ENCODE data around the gene AFAP1L1.

AFAP1L1 gene

DNA sequence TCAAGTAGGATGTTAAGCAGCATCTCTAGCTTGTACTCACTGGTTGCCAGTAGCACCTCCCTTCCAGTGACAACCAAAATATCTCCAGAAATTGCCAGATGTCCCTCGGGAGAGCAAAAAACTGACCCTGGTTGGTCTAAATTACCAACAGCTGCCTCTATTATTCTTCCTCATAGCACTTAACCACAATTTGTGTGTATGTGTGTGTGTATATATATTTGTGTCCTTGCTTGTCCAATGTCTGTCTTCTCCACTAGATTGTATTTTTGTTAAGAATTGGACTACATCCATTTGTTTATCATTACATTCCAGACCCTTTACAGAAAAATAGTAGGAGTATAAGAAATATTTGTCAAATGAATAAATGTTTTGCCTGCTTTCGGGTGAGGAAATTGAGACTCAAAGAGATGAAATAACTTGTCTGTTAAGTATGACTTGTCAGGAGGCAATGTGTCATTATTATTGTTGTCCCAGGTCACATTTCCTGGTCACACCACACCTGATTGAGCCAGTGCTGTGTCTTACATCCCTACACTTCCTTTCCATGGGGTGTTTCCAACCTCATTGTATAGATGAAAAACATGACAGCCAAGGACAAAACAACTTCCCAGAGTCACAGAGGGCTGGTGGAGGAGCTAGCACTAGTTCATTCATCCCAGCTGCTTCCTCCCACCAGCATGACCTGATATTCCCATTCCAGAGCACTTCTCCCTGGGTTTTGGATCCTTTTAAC lies 62.2 kb downstream of the AFAP1L1 start:
- TF ChIP-seq ZFP3 (CRISPR knock-in tag; IDR thresholded peaks at IDR 0.05): no peak
- TF ChIP-seq SNAI2 (CRISPR knock-in tag; IDR thresholded peaks at IDR 0.05): no peak
- no peak for TF ChIP-seq RARB (CRISPR knock-in tag; IDR thresholded peaks at IDR 0.05)
- no peak for ATAC-seq

DNA sequence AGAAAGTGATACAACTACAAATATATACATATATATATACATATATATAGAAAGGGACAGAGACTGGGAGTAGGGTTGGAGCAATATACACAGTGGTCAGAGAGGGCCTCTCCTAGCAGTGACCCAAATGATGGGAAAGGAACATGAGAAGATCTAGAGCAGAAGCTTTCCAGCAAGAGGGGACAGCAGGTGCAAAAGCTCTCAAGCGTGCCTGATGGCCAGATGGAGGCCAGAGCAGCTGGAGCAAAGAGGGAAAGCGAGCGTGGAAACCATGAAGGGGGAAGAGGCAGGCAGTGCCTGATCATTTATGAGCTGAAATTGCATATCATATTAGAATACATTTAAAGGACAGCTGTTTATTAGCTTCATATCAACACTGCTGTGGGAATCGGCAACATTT lies 66.1 kb downstream of the AFAP1L1 start:
- no peak for TF ChIP-seq ZNF70 (CRISPR knock-in tag; IDR thresholded peaks at IDR 0.05)
- TF ChIP-seq, protein P1, sequence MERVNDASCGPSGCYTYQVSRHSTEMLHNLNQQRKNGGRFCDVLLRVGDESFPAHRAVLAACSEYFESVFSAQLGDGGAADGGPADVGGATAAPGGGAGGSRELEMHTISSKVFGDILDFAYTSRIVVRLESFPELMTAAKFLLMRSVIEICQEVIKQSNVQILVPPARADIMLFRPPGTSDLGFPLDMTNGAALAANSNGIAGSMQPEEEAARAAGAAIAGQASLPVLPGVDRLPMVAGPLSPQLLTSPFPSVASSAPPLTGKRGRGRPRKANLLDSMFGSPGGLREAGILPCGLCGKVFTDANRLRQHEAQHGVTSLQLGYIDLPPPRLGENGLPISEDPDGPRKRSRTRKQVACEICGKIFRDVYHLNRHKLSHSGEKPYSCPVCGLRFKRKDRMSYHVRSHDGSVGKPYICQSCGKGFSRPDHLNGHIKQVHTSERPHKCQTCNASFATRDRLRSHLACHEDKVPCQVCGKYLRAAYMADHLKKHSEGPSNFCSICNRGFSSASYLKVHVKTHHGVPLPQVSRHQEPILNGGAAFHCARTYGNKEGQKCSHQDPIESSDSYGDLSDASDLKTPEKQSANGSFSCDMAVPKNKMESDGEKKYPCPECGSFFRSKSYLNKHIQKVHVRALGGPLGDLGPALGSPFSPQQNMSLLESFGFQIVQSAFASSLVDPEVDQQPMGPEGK (CRISPR knock-in tag; IDR thresholded peaks at IDR 0.05; ENCODE audit: borderline replicate concordance): no peak
- no peak for TF ChIP-seq TOX (CRISPR knock-in tag; IDR thresholded peaks at IDR 0.05; ENCODE audit: borderline replicate concordance)
- no peak for TF ChIP-seq ZFP30 (CRISPR knock-in tag; IDR thresholded peaks at IDR 0.05)
- no peak for TF ChIP-seq SNAI2 (CRISPR knock-in tag; IDR thresholded peaks at IDR 0.05)
- TF ChIP-seq PPARA (CRISPR knock-in tag; IDR thresholded peaks at IDR 0.05; ENCODE audit: borderline replicate concordance): no peak
- no peak for TF ChIP-seq GLIS3 (CRISPR knock-in tag; IDR thresholded peaks at IDR 0.05)
- TF ChIP-seq ZNF8 (CRISPR knock-in tag; IDR thresholded peaks at IDR 0.05): no peak
- TF ChIP-seq CSDC2 (CRISPR knock-in tag; IDR thresholded peaks at IDR 0.05): no peak
- TF ChIP-seq TCF4 (CRISPR knock-in tag; IDR thresholded peaks at IDR 0.05; ENCODE audit: borderline replicate concordance): no peak
- TF ChIP-seq ZC3H10 (CRISPR knock-in tag; IDR thresholded peaks at IDR 0.05): no peak
- TF ChIP-seq, protein P2, sequence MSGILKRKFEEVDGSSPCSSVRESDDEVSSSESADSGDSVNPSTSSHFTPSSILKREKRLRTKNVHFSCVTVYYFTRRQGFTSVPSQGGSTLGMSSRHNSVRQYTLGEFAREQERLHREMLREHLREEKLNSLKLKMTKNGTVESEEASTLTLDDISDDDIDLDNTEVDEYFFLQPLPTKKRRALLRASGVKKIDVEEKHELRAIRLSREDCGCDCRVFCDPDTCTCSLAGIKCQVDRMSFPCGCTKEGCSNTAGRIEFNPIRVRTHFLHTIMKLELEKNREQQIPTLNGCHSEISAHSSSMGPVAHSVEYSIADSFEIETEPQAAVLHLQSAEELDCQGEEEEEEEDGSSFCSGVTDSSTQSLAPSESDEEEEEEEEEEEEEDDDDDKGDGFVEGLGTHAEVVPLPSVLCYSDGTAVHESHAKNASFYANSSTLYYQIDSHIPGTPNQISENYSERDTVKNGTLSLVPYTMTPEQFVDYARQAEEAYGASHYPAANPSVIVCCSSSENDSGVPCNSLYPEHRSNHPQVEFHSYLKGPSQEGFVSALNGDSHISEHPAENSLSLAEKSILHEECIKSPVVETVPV (CRISPR knock-in tag; IDR thresholded peaks at IDR 0.05): no peak
- no peak for TF ChIP-seq ESRRG (CRISPR knock-in tag; IDR thresholded peaks at IDR 0.05)
- no peak for TF ChIP-seq ZFP3 (CRISPR knock-in tag; IDR thresholded peaks at IDR 0.05)
- no peak for TF ChIP-seq OSR1 (CRISPR knock-in tag; IDR thresholded peaks at IDR 0.05)
- TF ChIP-seq ISL1 (CRISPR knock-in tag; IDR thresholded peaks at IDR 0.05): no peak
- no peak for ATAC-seq

DNA sequence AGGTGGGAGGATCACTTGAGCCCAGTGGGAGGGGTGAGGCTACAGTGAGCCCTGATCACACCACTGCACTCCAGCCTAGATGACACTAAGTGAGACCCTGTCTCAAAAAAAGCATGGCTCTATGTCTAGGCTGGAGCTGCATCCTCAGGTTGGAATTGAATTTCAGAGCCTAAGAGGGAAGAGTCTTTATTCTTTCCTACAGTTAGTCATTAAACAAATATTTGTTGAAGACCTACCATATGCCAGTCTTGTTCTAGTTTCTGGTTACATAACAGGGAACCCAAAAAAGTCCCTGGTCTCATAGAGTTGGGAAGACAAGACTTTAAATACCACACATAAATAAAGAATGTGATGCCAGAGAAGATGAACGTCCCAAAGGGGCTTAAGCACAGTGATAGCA lies 66.7 kb downstream of the AFAP1L1 start:
- ATAC-seq: no peak
- TF ChIP-seq SNAI2 (CRISPR knock-in tag; IDR thresholded peaks at IDR 0.05): no peak
- no peak for TF ChIP-seq OSR1 (CRISPR knock-in tag; IDR thresholded peaks at IDR 0.05)
- TF ChIP-seq, protein P2 (CRISPR knock-in tag; IDR thresholded peaks at IDR 0.05): no peak
- no peak for TF ChIP-seq ZC3H10 (CRISPR knock-in tag; IDR thresholded peaks at IDR 0.05)
- TF ChIP-seq ZNF8 (CRISPR knock-in tag; IDR thresholded peaks at IDR 0.05): no peak
- no peak for TF ChIP-seq GLIS3 (CRISPR knock-in tag; IDR thresholded peaks at IDR 0.05)
- TF ChIP-seq TCF4 (CRISPR knock-in tag; IDR thresholded peaks at IDR 0.05; ENCODE audit: borderline replicate concordance): no peak
- no peak for TF ChIP-seq BACH2 (CRISPR knock-in tag; IDR thresholded peaks at IDR 0.05; ENCODE audit: borderline replicate concordance)
- no peak for TF ChIP-seq ZNF565 (CRISPR knock-in tag; conservative IDR thresholded peaks at IDR 0.05; ENCODE audit: low read depth)
- TF ChIP-seq TOX (CRISPR knock-in tag; IDR thresholded peaks at IDR 0.05; ENCODE audit: borderline replicate concordance): no peak
- no peak for TF ChIP-seq CSDC2 (CRISPR knock-in tag; IDR thresholded peaks at IDR 0.05)
- TF ChIP-seq, protein P3, sequence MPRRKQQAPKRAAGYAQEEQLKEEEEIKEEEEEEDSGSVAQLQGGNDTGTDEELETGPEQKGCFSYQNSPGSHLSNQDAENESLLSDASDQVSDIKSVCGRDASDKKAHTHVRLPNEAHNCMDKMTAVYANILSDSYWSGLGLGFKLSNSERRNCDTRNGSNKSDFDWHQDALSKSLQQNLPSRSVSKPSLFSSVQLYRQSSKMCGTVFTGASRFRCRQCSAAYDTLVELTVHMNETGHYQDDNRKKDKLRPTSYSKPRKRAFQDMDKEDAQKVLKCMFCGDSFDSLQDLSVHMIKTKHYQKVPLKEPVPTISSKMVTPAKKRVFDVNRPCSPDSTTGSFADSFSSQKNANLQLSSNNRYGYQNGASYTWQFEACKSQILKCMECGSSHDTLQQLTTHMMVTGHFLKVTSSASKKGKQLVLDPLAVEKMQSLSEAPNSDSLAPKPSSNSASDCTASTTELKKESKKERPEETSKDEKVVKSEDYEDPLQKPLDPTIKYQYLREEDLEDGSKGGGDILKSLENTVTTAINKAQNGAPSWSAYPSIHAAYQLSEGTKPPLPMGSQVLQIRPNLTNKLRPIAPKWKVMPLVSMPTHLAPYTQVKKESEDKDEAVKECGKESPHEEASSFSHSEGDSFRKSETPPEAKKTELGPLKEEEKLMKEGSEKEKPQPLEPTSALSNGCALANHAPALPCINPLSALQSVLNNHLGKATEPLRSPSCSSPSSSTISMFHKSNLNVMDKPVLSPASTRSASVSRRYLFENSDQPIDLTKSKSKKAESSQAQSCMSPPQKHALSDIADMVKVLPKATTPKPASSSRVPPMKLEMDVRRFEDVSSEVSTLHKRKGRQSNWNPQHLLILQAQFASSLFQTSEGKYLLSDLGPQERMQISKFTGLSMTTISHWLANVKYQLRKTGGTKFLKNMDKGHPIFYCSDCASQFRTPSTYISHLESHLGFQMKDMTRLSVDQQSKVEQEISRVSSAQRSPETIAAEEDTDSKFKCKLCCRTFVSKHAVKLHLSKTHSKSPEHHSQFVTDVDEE (CRISPR knock-in tag; IDR thresholded peaks at IDR 0.05): no peak
- TF ChIP-seq ISL1 (CRISPR knock-in tag; IDR thresholded peaks at IDR 0.05): no peak
- no peak for TF ChIP-seq ZNF70 (CRISPR knock-in tag; IDR thresholded peaks at IDR 0.05)
- TF ChIP-seq ARNTL (CRISPR knock-in tag; IDR thresholded peaks at IDR 0.05; ENCODE audit: borderline replicate concordance, low read depth): no peak
- TF ChIP-seq, protein P4, sequence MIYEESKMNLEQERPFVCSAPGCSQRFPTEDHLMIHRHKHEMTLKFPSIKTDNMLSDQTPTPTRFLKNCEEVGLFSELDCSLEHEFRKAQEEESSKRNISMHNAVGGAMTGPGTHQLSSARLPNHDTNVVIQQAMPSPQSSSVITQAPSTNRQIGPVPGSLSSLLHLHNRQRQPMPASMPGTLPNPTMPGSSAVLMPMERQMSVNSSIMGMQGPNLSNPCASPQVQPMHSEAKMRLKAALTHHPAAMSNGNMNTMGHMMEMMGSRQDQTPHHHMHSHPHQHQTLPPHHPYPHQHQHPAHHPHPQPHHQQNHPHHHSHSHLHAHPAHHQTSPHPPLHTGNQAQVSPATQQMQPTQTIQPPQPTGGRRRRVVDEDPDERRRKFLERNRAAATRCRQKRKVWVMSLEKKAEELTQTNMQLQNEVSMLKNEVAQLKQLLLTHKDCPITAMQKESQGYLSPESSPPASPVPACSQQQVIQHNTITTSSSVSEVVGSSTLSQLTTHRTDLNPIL (CRISPR knock-in tag; IDR thresholded peaks at IDR 0.05; ENCODE audit: low read depth): no peak
- TF ChIP-seq, protein P5, sequence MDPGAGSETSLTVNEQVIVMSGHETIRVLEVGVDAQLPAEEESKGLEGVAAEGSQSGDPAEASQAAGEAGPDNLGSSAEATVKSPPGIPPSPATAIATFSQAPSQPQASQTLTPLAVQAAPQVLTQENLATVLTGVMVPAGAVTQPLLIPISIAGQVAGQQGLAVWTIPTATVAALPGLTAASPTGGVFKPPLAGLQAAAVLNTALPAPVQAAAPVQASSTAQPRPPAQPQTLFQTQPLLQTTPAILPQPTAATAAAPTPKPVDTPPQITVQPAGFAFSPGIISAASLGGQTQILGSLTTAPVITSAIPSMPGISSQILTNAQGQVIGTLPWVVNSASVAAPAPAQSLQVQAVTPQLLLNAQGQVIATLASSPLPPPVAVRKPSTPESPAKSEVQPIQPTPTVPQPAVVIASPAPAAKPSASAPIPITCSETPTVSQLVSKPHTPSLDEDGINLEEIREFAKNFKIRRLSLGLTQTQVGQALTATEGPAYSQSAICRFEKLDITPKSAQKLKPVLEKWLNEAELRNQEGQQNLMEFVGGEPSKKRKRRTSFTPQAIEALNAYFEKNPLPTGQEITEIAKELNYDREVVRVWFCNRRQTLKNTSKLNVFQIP (CRISPR knock-in tag; IDR thresholded peaks at IDR 0.05; ENCODE audit: borderline replicate concordance, low read depth): no peak
- no peak for TF ChIP-seq PPARA (CRISPR knock-in tag; IDR thresholded peaks at IDR 0.05; ENCODE audit: borderline replicate concordance)
- TF ChIP-seq, protein P1 (CRISPR knock-in tag; IDR thresholded peaks at IDR 0.05; ENCODE audit: borderline replicate concordance): no peak
